ENCODE data around the gene ADGRG6.
"Not testable (repeated sequence)": the region's sequence is repeated elsewhere in the genome, so short reads cannot be mapped to it uniquely, and the experiment has no call there.

Gene ADGRG6

GRCh38 chr6:142323377-142323776, 21.6 kb downstream of the ADGRG6 start:
- DNase-seq, result peak; percentile 91

- no peak for DNase-seq
Observed at GRCh38 chr6:142324111-142324510, 22.3 kb downstream of the ADGRG6 start.

GRCh38 chr6:142325111-142325510, 23.3 kb downstream of the ADGRG6 start:
- no peak for DNase-seq

GRCh38 chr6:142326540-142326939, 24.7 kb downstream of the ADGRG6 start:
- DNase-seq, result peak; percentile 11

GRCh38 chr6:142328070-142328469, 26.3 kb downstream of the ADGRG6 start:
- DNase-seq, result no peak

GRCh38 chr6:142329486-142330113, 27.8 kb downstream of the ADGRG6 start:
- no peak for DNase-seq

- DNase-seq, result no peak
Observed at GRCh38 chr6:142331075-142331551, 29.3 kb downstream of the ADGRG6 start.

- DNase-seq, result no peak
Observed at GRCh38 chr6:142331601-142332000, 29.8 kb downstream of the ADGRG6 start.

- DNase-seq, result no peak
Observed at GRCh38 chr6:142332393-142333098, 30.7 kb downstream of the ADGRG6 start.

GRCh38 chr6:142333431-142333830, 31.6 kb downstream of the ADGRG6 start:
- DNase-seq, result no peak

GRCh38 chr6:142334294-142334693, 32.5 kb downstream of the ADGRG6 start:
- no peak for DNase-seq

GRCh38 chr6:142335415-142335814, 33.6 kb downstream of the ADGRG6 start:
- DNase-seq, result no peak

- no peak for DNase-seq
Observed at GRCh38 chr6:142336183-142336582, 34.4 kb downstream of the ADGRG6 start.

GRCh38 chr6:142336787-142337186, 35.0 kb downstream of the ADGRG6 start:
- DNase-seq, result no peak

GRCh38 chr6:142339113-142339512, 37.3 kb downstream of the ADGRG6 start:
- DNase-seq, result no peak

GRCh38 chr6:142339968-142340658, 38.3 kb downstream of the ADGRG6 start:
- DNase-seq, result no peak

GRCh38 chr6:142341855-142342330, 40.1 kb downstream of the ADGRG6 start:
- DNase-seq, result no peak

- no peak for DNase-seq
Observed at GRCh38 chr6:142342986-142343385, 41.2 kb downstream of the ADGRG6 start.

- no peak for DNase-seq
Observed at GRCh38 chr6:142343938-142344337, 42.1 kb downstream of the ADGRG6 start.

GRCh38 chr6:142345261-142345660, 43.5 kb downstream of the ADGRG6 start:
- DNase-seq, result no peak

GRCh38 chr6:142346166-142346565, 44.4 kb downstream of the ADGRG6 start:
- not testable (repeated sequence) for DNase-seq

- no peak for DNase-seq
Observed at GRCh38 chr6:142349215-142349823, 47.5 kb downstream of the ADGRG6 start.

- DNase-seq, result peak; percentile 27
Observed at GRCh38 chr6:142350309-142350708, 48.5 kb downstream of the ADGRG6 start.

Measured in NCI-H526 treated with DMSO at 0.1 percent for 48 hours (cell line).